A549 (cell line): ENCODE results near the gene EXOC5.

Experiments
- BCL3 ChIP-seq: fragments of >200 bp; sonication (Bioruptor Twin); formaldehyde crosslinking; IDR thresholded peaks from 3 replicates; pipeline ENCODE4 v1.6.1; 2016
- CBX2 ChIP-seq: fragments of 200-600 bp; sonication (generic); IDR thresholded peaks from 2 replicates; pipeline ENCODE4 v1.6.1; 2016; ENCODE audit warnings: low read depth, mild to moderate bottlenecking, borderline replicate concordance
- CHD2 ChIP-seq: fragments of 150-350 bp; IDR thresholded peaks from 2 replicates; pipeline ENCODE4 v1.6.1; 2014; ENCODE audit warnings: low read length; ENCODE audit not compliant: partially characterized antibody
- EHMT2 ChIP-seq: fragments of 200-600 bp; sonication (generic); IDR thresholded peaks from 2 replicates; pipeline ENCODE4 v1.6.1; 2016; ENCODE audit warnings: antibody characterized with exemption, low read depth, mild to moderate bottlenecking, moderate library complexity
- EP300 ChIP-seq, 2 experiments: fragments of >200 bp; sonication (Bioruptor Twin); formaldehyde crosslinking; IDR thresholded peaks; 2 replicates in 1 of 2; 3 replicates in 1 of 2; pipeline ENCODE4 v1.6.1; 2016 to 2017
- HOXA7 ChIP-seq: fragments of 250-450 bp; sonication (Bioruptor Pico); IDR thresholded peaks from 2 replicates; pipeline ENCODE4 v1.5.0; 2020; ENCODE audit warnings: mild to moderate bottlenecking, moderate library complexity
- MAZ ChIP-seq: fragments of 150-350 bp; IDR thresholded peaks from 2 replicates; pipeline ENCODE4 v1.6.1; 2014; ENCODE audit warnings: antibody characterized with exemption, low read depth, low read length, borderline replicate concordance
- NR3C1 ChIP-seq: fragments of >200 bp; sonication (Bioruptor Twin); formaldehyde crosslinking; IDR thresholded peaks from 3 replicates; pipeline ENCODE4 v1.6.1; 2017
- POLR2A ChIP-seq: IDR thresholded peaks from 2 replicates; pipeline ENCODE4 v1.6.1; 2012; ENCODE audit warnings: mild to moderate bottlenecking, low read length
- RCOR1 ChIP-seq: fragments of 150-350 bp; IDR thresholded peaks from 2 replicates; pipeline ENCODE4 v1.6.1; 2014; ENCODE audit warnings: antibody characterized with exemption, low read length, low read depth
- TF ChIP-seq, protein P1 (sequence below): fragments of >200 bp; sonication (Bioruptor Twin); formaldehyde crosslinking; IDR thresholded peaks from 3 replicates; pipeline ENCODE4 v1.5.1; 2016
- TF ChIP-seq, protein P2 (sequence below): fragments of 200-600 bp; sonication (generic); IDR thresholded peaks from 2 replicates; pipeline ENCODE4 v1.6.1; 2016; ENCODE audit warnings: antibody characterized with exemption, mild to moderate bottlenecking, moderate library complexity
- TF ChIP-seq, protein P3 (sequence below): IDR thresholded peaks from 2 replicates; pipeline ENCODE4 v1.6.1; 2012; ENCODE audit warnings: low read depth, borderline replicate concordance

GRCh38 chr14:57259672-57260071, 9.0 kb downstream of the EXOC5 start:
- TF ChIP-seq HOXA7 (CRISPR knock-in tag) = no peak
- no peak for TF ChIP-seq POLR2A
- no peak for TF ChIP-seq RCOR1
- TF ChIP-seq, protein P1, sequence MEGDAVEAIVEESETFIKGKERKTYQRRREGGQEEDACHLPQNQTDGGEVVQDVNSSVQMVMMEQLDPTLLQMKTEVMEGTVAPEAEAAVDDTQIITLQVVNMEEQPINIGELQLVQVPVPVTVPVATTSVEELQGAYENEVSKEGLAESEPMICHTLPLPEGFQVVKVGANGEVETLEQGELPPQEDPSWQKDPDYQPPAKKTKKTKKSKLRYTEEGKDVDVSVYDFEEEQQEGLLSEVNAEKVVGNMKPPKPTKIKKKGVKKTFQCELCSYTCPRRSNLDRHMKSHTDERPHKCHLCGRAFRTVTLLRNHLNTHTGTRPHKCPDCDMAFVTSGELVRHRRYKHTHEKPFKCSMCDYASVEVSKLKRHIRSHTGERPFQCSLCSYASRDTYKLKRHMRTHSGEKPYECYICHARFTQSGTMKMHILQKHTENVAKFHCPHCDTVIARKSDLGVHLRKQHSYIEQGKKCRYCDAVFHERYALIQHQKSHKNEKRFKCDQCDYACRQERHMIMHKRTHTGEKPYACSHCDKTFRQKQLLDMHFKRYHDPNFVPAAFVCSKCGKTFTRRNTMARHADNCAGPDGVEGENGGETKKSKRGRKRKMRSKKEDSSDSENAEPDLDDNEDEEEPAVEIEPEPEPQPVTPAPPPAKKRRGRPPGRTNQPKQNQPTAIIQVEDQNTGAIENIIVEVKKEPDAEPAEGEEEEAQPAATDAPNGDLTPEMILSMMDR = no peak
- no peak for TF ChIP-seq MAZ
- TF ChIP-seq, protein P2, sequence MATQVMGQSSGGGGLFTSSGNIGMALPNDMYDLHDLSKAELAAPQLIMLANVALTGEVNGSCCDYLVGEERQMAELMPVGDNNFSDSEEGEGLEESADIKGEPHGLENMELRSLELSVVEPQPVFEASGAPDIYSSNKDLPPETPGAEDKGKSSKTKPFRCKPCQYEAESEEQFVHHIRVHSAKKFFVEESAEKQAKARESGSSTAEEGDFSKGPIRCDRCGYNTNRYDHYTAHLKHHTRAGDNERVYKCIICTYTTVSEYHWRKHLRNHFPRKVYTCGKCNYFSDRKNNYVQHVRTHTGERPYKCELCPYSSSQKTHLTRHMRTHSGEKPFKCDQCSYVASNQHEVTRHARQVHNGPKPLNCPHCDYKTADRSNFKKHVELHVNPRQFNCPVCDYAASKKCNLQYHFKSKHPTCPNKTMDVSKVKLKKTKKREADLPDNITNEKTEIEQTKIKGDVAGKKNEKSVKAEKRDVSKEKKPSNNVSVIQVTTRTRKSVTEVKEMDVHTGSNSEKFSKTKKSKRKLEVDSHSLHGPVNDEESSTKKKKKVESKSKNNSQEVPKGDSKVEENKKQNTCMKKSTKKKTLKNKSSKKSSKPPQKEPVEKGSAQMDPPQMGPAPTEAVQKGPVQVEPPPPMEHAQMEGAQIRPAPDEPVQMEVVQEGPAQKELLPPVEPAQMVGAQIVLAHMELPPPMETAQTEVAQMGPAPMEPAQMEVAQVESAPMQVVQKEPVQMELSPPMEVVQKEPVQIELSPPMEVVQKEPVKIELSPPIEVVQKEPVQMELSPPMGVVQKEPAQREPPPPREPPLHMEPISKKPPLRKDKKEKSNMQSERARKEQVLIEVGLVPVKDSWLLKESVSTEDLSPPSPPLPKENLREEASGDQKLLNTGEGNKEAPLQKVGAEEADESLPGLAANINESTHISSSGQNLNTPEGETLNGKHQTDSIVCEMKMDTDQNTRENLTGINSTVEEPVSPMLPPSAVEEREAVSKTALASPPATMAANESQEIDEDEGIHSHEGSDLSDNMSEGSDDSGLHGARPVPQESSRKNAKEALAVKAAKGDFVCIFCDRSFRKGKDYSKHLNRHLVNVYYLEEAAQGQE = no peak
- no peak for TF ChIP-seq EHMT2
- TF ChIP-seq EP300 (IDR thresholded peaks at IDR 0.05) = no peak
- no peak for TF ChIP-seq CHD2
- TF ChIP-seq NR3C1 = no peak
- TF ChIP-seq, protein P3, sequence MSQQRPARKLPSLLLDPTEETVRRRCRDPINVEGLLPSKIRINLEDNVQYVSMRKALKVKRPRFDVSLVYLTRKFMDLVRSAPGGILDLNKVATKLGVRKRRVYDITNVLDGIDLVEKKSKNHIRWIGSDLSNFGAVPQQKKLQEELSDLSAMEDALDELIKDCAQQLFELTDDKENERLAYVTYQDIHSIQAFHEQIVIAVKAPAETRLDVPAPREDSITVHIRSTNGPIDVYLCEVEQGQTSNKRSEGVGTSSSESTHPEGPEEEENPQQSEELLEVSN = no peak
- TF ChIP-seq CBX2 = no peak
- no peak for TF ChIP-seq BCL3
